Measurements from ENCODE around the gene SGSH. TPM values are rescaled to one million over a fixed set of nuclear protein-coding genes. Genes with fewer than 3 reads are reported as not detected.

SGSH gene
- total RNA-seq, 4 donors from 2014 or later: 3.2 to 11.7 (median 6.1) TPM

- ATAC-seq (no peak), DNase-seq (no peak)
- no peak overlapping the region for H3K27ac ChIP-seq
- intact Hi-C loops (cut with DNase I; ENCODE audit: low total_unique reads): loop anchor here (10.0 kb wide), 1 partner anchor 261 kb away; no protein-coding TSS in a partner anchor
- no peaks in the 10 kb centered on the region for H3K9me3 ChIP-seq
- in situ Hi-C loops (cut with MboI; ENCODE audit: low sequenced_read_pairs in 4 of 4): no loop called here
- peaks cover 23 to 29% of the 10 kb centered on the region in 2 donors for H3K4me1 ChIP-seq
- peaks cover 0 to 16% of the 10 kb centered on the region in 2 donors for H3K36me3 ChIP-seq
- no peak overlapping the region for H3K4me3 ChIP-seq
- H3K27me3 ChIP-seq: no peaks in the 10 kb centered on the region
- TF ChIP-seq POLR2A (IDR thresholded peaks at IDR 0.05) (no peak), CTCF (IDR thresholded peaks at IDR 0.05 in 4 of 5, conservative IDR thresholded peaks at IDR 0.05 in 1 of 5) (no peak)
Measured at GRCh38 chr17:80265205-80266068, 45.3 kb upstream of the SGSH start.

- H3K27ac ChIP-seq: peak overlapping the region in 2 of 4 donors; percentile 93 to 98
- H3K9me3 ChIP-seq: no peaks in the 10 kb centered on the region
- peaks cover 0 to 14% of the 10 kb centered on the region in 2 donors for H3K36me3 ChIP-seq
- peaks cover 23 to 33% of the 10 kb centered on the region in 2 donors for H3K4me1 ChIP-seq
- peak overlapping the region; percentile 26 to 47 (median 37) for H3K4me3 ChIP-seq
- no peak for ATAC-seq
- intact Hi-C loops (cut with DNase I; ENCODE audit: low total_unique reads) (loop anchor here (5.0 to 10.0 kb wide), 3 partner anchors 162 to 260 kb away; partner anchors contain the start of gene GAA), in situ Hi-C loops (cut with MboI; ENCODE audit: low sequenced_read_pairs in 4 of 4) (no loop called here)
- DNase-seq: no peak
- no peak for TF ChIP-seq POLR2A (IDR thresholded peaks at IDR 0.05)
- no peak for TF ChIP-seq CTCF (IDR thresholded peaks at IDR 0.05 in 4 of 5, conservative IDR thresholded peaks at IDR 0.05 in 1 of 5)
- H3K27me3 ChIP-seq: no peaks in the 10 kb centered on the region
Measured at GRCh38 chr17:80264205-80265075, 44.3 kb upstream of the SGSH start.

DNA sequence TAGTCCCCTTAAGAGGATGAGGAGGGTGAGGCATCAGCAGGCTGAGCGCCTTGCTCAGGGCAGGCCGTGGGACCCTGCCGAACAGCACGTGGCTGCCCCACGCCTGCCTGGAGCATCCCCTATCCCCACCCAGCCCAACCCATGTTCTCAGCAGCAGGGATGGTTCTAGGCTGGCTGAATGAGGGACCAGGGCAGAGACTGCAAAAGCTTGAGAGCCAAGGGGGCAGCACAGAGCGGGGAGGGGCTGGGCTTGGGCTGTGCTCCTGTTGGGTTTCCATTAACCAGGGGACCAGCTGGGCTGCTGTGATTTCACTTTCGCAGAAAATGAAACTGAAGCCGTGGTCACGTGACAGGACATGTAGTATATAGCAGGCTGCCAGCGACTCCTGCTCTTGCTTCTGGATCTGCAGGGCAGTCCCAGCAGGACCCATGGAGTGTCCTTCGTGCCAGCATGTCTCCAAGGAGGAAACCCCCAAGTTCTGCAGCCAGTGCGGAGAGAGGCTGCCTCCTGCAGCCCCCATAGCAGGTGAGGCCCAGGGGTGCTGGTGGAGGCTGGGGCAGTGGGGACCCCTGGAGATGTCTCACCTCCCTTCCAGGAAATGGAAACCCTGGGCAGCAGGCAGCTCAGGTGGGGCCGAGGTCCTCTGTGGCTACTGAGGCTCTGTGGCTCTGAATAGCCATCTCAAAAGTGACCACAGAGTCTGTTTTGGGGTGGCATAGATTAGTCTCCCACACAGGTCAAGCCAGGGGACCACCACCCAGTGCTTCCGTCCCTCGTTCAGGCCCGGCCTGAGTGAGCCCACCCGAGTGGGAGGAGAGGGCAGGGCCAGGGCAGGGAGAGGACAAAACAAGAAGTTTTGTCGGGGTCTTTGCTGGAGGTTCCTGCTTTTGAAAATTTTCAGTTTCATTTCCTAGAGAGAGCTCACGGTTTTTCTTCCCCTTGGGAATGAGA lies 43.4 kb upstream of the SGSH start:
- DNase-seq: peak; percentile 81 to 86
- H3K4me1 ChIP-seq: peaks cover 24 to 34% of the 10 kb centered on the region in 2 donors

More for the DNA sequence above, 43.4 kb upstream of the SGSH start:
- H3K36me3 ChIP-seq: peaks cover 0 to 9% of the 10 kb centered on the region in 2 donors
- intact Hi-C loops (cut with DNase I; ENCODE audit: low total_unique reads) (loop anchor here (2.0 to 10.0 kb wide), 4 partner anchors 45 to 259 kb away; partner anchors contain the start of gene GAA), in situ Hi-C loops (cut with MboI; ENCODE audit: low sequenced_read_pairs in 4 of 4) (no loop called here)
- H3K9me3 ChIP-seq: no peaks in the 10 kb centered on the region
- H3K27me3 ChIP-seq: no peaks in the 10 kb centered on the region
- peak overlapping the region; percentile 30 to 47 (median 37) for H3K4me3 ChIP-seq
- H3K27ac ChIP-seq: peak overlapping the region; percentile 93 to 100 (median 98)
- ATAC-seq: peak; percentile 50 to 66
- TF ChIP-seq POLR2A (IDR thresholded peaks at IDR 0.05): peak in 1 of 2 donors; percentile 32
- peak in 1 of 5 experiments; percentile 22 for TF ChIP-seq CTCF (IDR thresholded peaks at IDR 0.05 in 4 of 5, conservative IDR thresholded peaks at IDR 0.05 in 1 of 5)
